ENCODE results near the gene KRT26.

Gene KRT26

DNA sequence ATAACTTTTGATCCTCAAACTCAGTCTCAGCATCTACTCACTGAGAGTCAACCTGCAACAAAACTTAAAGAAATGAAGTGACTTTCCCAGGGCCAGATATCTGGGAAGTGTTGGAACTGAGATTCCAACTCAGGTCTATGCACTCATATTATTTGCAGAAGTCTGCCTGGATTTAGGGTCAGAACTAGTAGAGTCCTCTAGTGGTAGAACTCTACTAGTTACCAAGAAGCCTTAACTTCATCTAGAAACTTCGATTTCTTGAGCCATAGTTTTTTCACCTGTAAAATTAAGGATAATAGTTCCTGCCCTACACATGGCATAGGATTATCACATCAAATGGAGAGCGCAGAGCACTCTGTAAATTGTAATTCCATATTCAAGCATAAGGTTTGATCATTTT lies 45.1 kb downstream of the KRT26 start:
- DNase-seq, result no peak

DNA sequence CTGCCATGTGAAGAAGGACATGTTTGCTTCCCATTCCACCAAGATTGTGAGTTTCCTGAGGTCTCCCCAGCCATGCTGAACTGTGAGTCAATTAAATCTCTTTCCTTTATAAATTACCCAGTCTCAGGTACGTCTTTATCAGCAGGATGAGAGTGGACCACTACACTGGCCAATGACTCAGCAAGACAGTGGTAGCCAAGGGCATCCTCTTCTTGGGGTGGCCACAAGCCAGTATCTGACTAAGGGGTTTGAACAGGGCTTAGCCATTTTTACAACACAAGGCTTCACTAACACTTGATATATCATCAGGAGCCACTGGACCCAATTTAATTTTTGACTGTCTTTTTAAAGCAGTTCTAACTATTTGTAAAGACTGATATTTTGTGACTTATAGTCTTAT lies 47.3 kb downstream of the KRT26 start:
- DNase-seq, result no peak

- no peak for DNase-seq
These were observed 49.8 kb downstream of the KRT26 start for GRCh38 chr17:40722241-40722640.

- DNase-seq, result no peak
These were observed 51.1 kb downstream of the KRT26 start for GRCh38 chr17:40720899-40721298.

- DNase-seq, result no peak
These were observed 53.1 kb downstream of the KRT26 start for GRCh38 chr17:40718930-40719329.

DNA sequence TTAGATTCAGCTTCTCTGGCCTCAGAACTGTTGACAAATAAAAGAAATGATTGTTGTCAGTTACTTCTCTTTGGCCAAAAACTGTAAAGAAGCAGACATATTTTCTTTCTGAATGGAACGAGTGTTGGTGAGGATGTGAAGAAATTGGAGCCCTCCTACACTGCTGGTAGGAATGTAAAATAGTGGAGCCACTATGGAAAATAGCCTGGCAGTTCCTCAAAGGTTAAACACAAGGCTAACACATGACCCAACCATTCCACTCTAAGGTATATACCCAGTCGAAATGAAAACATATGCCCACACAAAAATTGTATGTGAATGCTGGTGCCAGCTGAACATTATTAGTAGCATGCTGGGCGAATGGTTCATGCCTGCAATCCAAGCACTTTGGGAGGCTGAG lies 54.2 kb downstream of the KRT26 start:
- no peak for DNase-seq
